ENCODE results near the gene POU2AF1.

The POU2AF1 gene

GRCh38 chr11:111307472-111308108, 71.5 kb downstream of the POU2AF1 start:
- no peaks in the 10 kb centered on the region for H3K27me3 ChIP-seq (replicated peaks; ENCODE audit: insufficient read depth, low read length)
- no peak overlapping the region for H3K4me2 ChIP-seq (ENCODE audit: low read depth, low read length)

GRCh38 chr11:111306321-111306720, 72.8 kb downstream of the POU2AF1 start:
- no peak overlapping the region for H3K4me3 ChIP-seq (ENCODE audit: low read length)
- no peaks in the 10 kb centered on the region for H3K36me3 ChIP-seq (replicated peaks; ENCODE audit: insufficient read depth, low read length)
- no peaks in the 10 kb centered on the region for H3K9me3 ChIP-seq (replicated peaks; ENCODE audit: insufficient read depth, low read length)
- H3K4me1 ChIP-seq (ENCODE audit: low read length): no peaks in the 10 kb centered on the region
- TF ChIP-seq EZH2phosphoT487 (IDR thresholded peaks at IDR 0.05; ENCODE audit: low read length) (no peak), CTCF (IDR thresholded peaks at IDR 0.05; ENCODE audit: low read length) (no peak), EZH2 (optimal IDR thresholded peaks at IDR 0.05; ENCODE audit: low read depth, low read length) (no peak)
- no peak overlapping the region for H3K9ac ChIP-seq (ENCODE audit: low read length)
- no peaks in the 10 kb centered on the region for H4K20me1 ChIP-seq (ENCODE audit: insufficient read depth, low read length)
- H3K27me3 ChIP-seq (replicated peaks; ENCODE audit: insufficient read depth, low read length): no peaks in the 10 kb centered on the region
- no peak overlapping the region for H3K4me2 ChIP-seq (ENCODE audit: low read depth, low read length)
- no peaks in the 10 kb centered on the region for H3K79me2 ChIP-seq (ENCODE audit: low read length)
- H3F3A ChIP-seq (ENCODE audit: insufficient read depth, low read length): no peaks in the 10 kb centered on the region
- H2AFZ ChIP-seq (ENCODE audit: low read length): no peak overlapping the region
- H3K27ac ChIP-seq (ENCODE audit: low read length): no peak overlapping the region
- H3K9me2 ChIP-seq (replicated peaks; ENCODE audit: insufficient read depth, low read length): no peaks in the 10 kb centered on the region
- DNase-seq: no peak

More at GRCh38 chr11:111307472-111308108, 71.5 kb downstream of the POU2AF1 start:
- TF ChIP-seq CTCF (IDR thresholded peaks at IDR 0.05; ENCODE audit: low read length) (no peak), EZH2 (optimal IDR thresholded peaks at IDR 0.05; ENCODE audit: low read depth, low read length) (no peak), EZH2phosphoT487 (IDR thresholded peaks at IDR 0.05; ENCODE audit: low read length) (no peak)
- Histone ChIP-seq H3K9ac (ENCODE audit: low read length) (no peak overlapping the region), H3K79me2 (ENCODE audit: low read length) (no peaks in the 10 kb centered on the region), H3K4me1 (ENCODE audit: low read length) (no peaks in the 10 kb centered on the region), H3K36me3 (replicated peaks; ENCODE audit: insufficient read depth, low read length) (no peaks in the 10 kb centered on the region), H2AFZ (ENCODE audit: low read length) (no peak overlapping the region), H3K27ac (ENCODE audit: low read length) (no peak overlapping the region), H3K9me2 (replicated peaks; ENCODE audit: insufficient read depth, low read length) (no peaks in the 10 kb centered on the region), H3K9me3 (replicated peaks; ENCODE audit: insufficient read depth, low read length) (no peaks in the 10 kb centered on the region), H4K20me1 (ENCODE audit: insufficient read depth, low read length) (no peaks in the 10 kb centered on the region), H3K4me3 (ENCODE audit: low read length) (no peak overlapping the region), H3F3A (ENCODE audit: insufficient read depth, low read length) (no peaks in the 10 kb centered on the region)
- no peak for DNase-seq

GRCh38 chr11:111305876-111306275, 73.2 kb downstream of the POU2AF1 start:
- Histone ChIP-seq H3K9me2 (replicated peaks; ENCODE audit: insufficient read depth, low read length) (no peaks in the 10 kb centered on the region), H3F3A (ENCODE audit: insufficient read depth, low read length) (no peaks in the 10 kb centered on the region), H2AFZ (ENCODE audit: low read length) (no peak overlapping the region), H3K4me3 (ENCODE audit: low read length) (no peak overlapping the region), H3K27me3 (replicated peaks; ENCODE audit: insufficient read depth, low read length) (no peaks in the 10 kb centered on the region), H3K9me3 (replicated peaks; ENCODE audit: insufficient read depth, low read length) (no peaks in the 10 kb centered on the region), H4K20me1 (ENCODE audit: insufficient read depth, low read length) (no peaks in the 10 kb centered on the region), H3K4me1 (ENCODE audit: low read length) (no peaks in the 10 kb centered on the region), H3K79me2 (ENCODE audit: low read length) (no peaks in the 10 kb centered on the region), H3K9ac (ENCODE audit: low read length) (no peak overlapping the region), H3K27ac (ENCODE audit: low read length) (no peak overlapping the region), H3K4me2 (ENCODE audit: low read depth, low read length) (no peak overlapping the region), H3K36me3 (replicated peaks; ENCODE audit: insufficient read depth, low read length) (no peaks in the 10 kb centered on the region)
- DNase-seq: no peak
- TF ChIP-seq EZH2 (optimal IDR thresholded peaks at IDR 0.05; ENCODE audit: low read depth, low read length) (no peak), EZH2phosphoT487 (IDR thresholded peaks at IDR 0.05; ENCODE audit: low read length) (no peak)

GRCh38 chr11:111305162-111305802, 73.8 kb downstream of the POU2AF1 start:
- Histone ChIP-seq H3F3A (ENCODE audit: insufficient read depth, low read length) (no peaks in the 10 kb centered on the region), H3K79me2 (ENCODE audit: low read length) (no peaks in the 10 kb centered on the region), H3K9me2 (replicated peaks; ENCODE audit: insufficient read depth, low read length) (no peaks in the 10 kb centered on the region), H3K9ac (ENCODE audit: low read length) (no peak overlapping the region), H3K4me3 (ENCODE audit: low read length) (no peak overlapping the region), H4K20me1 (ENCODE audit: insufficient read depth, low read length) (no peaks in the 10 kb centered on the region), H3K36me3 (replicated peaks; ENCODE audit: insufficient read depth, low read length) (no peaks in the 10 kb centered on the region), H3K4me2 (ENCODE audit: low read depth, low read length) (no peak overlapping the region), H2AFZ (ENCODE audit: low read length) (no peak overlapping the region), H3K9me3 (replicated peaks; ENCODE audit: insufficient read depth, low read length) (no peaks in the 10 kb centered on the region), H3K27me3 (replicated peaks; ENCODE audit: insufficient read depth, low read length) (no peaks in the 10 kb centered on the region), H3K27ac (ENCODE audit: low read length) (no peak overlapping the region), H3K4me1 (ENCODE audit: low read length) (no peaks in the 10 kb centered on the region)
- TF ChIP-seq CTCF (IDR thresholded peaks at IDR 0.05; ENCODE audit: low read length): no peak
- TF ChIP-seq EZH2phosphoT487 (IDR thresholded peaks at IDR 0.05; ENCODE audit: low read length): no peak
- no peak for TF ChIP-seq EZH2 (optimal IDR thresholded peaks at IDR 0.05; ENCODE audit: low read depth, low read length)
- DNase-seq: no peak

All from MM.1S (cell line).